Colon (tissue), 2 donors: ENCODE measurements around the gene TMEM245.

ENCODE experiments used
- FAIRE-seq: peaks from 2 replicates; lab custom pipeline; 2012; peaks lifted over from hg19 to GRCh38; lab: Jason Lieb, UNC
- donor health status: control.
- donor health status: control.

TMEM245 gene

DNA sequence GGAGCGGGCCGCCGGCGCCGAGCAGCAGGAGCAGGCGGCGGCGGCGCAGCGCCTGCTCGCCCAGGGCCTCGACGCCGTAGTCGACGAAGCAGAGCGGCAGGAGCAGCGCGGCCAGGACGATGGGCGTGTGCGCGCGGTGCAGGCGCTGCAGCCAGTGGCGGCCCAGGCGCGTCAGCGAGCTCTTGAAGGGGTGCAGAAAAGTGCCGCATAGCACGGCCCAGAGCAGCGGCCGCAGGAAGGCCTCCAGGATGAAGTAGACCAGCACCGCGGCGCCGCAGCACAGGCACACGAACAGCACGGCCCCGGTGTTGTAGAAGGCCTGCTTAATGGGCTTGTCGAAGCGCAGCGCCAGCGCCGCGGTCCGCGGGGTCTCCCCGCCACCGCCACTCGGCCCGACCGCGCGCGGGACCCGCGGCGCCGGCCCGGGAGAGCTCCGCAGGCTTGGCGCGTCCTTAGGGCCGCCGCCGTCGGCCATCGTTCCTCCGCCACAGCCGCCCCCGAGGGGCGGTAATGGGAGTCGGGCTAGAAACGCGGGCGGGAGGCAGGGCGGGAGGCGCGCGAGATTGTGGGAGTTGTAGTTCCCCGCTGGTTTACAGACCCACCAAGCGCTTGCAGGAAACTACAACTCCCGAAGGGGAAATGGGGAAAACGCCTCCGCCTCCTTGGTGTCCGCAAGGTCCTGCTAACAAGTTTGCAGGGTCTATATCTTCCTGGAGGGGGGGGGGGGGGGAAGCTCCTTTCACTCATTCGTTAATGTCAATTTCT, at the start of gene TMEM245:
TMEM245 (minus strand) TSS at position 509 of the 765 bp plus-strand sequence; CDS start at position 475, 34 bp downstream.
- no peak for FAIRE-seq

DNA sequence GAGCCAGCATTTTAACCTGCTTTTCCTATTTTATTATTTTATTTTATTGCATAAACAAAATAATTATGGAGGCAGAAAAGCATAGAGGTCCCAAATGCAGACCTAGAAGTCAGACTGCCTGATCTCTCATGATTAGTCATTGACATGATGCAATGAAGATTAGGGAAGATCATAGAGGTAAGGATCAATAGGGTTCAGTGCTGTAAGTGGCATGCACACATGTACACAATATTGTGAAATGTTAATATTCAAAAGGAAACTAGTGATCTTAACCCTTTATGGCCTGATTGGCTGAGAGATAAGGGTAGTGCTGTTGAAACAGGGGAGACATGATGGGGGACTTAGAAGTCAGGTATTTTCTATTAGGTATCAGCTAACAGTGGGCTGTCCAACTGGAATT, 48.4 kb upstream of the TMEM245 start:
- FAIRE-seq, result no peak

DNA sequence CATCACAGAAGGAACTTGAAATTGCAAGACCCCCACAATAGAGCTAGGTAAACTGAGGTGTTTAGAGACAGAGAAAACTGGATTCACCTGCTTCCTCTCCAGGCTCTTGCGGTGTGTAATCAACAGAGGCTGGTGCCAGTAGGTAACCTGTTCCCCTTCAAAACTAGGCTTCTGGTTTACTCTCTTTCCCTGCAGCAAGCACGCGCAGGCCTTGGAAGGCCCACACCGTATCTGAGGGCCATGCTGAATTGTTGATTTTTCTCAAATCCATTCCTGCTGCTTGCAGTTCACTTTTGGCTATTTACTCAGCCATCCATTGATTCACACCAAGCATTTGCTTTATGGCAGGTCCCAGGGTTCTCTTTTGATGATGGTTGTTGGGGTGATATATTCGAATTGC, 48.0 kb upstream of the TMEM245 start:
- no peak for FAIRE-seq

DNA sequence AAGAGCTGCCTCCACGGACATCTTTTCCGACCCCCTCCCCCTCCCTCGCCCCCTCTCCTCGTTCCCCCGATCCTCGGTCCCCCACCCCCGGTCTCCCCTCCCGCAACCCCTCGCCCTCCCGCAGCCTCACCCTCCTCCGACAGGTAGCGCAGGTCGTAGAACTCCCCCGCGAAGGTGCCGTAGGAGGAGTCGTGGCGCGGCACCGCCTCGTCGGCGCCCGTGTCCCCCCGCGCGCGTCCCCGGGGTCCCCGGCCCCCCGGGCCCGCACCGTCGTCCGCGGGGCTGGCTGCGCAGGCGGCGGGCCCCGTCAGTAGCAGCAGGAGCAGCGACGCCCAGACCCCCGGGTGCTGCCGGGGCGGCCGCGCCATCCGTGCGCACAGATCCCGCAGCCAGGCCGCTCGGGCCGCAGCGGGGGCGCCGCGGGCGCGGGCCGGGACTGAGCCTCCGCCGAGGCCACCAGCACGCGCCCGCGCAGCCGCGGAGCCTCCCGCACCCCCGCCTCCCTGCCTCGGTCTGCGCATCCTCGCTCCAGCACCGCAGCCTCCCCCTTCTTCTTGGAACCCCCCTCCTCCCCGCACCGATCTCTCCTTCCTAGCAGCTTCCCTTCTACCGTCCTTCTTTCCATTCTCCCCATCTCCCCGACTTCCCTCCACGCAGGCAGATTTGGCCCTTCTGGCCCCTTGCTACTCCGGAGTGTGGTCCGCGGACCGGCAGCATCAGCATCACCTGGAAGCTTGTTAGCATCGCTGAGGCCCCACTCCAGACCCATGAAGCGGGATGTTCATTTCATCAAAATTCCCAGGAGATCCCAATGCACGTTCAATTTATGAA, 47.2 kb upstream of the TMEM245 start, which contains the start of gene FRRS1L:
FRRS1L (minus strand) TSS at position 479 of the 831 bp plus-strand sequence; CDS start at position 368, 111 bp downstream.
- FAIRE-seq, result no peak

DNA sequence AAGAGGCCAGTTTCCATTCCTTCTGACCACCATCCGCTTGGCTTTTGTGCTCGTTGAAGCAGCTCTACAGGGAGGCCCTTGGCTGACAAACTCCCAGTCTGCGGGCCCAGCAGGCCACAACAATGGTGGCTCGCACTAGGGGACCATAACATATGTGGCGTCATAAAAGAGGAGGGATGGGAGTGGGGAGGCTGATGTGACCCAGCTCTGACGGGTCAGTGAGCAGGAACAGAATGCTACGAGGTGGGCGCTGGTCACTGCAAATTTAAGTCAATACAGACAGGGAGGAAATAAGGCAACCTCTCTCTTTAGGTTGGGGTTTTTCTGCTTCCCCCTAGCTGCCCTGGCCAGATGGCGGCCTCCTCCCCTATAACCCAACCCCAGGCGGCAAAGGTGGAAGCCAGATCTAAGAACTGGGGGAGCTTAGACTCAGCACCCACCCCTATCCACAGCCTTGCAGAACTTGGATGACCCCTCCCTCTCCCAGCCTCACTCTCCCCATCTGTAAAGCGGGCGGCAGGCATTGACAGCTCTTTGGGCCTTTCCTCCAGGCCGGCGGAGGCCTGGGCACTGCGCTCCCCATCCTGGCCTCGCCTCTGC, 46.5 kb upstream of the TMEM245 start:
- FAIRE-seq, result no peak

DNA sequence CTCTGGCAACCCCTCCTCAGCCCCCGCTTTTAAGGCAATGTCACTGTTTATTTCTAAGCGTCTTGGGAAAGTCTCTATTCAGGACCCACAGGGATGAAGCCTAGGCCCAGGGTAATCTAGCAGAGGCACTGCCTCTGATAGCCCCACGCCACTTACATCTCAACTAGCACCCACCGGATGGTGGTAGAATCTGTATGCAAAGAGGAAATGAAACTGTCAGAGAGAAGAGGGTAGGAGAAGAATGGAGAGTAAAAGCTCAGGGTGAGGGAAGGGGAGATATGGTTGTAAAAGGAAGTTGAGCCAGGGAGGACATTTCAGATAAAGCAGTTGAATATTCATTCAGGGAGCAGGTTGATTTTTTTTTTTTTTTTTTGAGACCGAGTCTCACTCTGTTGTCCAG, 44.3 kb upstream of the TMEM245 start:
- FAIRE-seq, result no peak

DNA sequence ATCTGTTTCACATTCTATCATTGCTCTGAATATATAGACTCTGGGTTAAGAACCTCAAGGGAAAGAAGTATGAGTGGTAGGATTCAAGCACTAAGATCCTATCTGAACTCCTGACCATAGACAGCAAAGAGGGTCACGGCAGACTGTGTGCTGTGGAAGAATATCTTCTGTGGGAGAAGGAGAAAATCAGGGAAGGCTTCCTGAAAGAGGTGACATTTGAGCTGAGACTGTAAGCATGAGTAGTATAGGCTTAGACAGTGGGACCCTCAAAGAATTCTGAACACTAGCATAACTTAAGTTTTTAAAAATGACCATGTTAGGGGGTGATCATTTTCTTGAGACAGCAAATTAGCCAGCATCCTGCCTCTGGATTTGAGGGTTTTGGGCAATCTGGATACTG, 43.4 kb upstream of the TMEM245 start:
- no peak for FAIRE-seq

DNA sequence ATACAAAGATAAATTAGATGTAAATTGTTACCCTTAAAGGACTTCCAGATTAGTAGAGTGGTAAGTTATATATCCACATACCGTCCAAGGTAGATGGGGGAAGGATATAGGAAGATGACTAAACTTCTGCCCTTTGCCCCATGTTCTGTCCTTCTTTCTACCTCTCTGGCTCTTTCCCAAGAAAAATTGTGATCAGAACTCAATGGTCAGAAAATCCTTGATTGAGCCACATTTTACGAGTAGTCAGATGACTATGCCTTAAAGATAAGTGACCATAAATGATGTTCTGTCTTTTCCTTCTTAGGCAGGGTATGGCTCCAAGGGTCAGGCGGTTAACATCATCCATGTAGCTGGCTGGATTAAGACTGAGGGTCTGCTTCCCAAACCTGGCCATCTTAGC, 42.9 kb upstream of the TMEM245 start:
- FAIRE-seq, result no peak

DNA sequence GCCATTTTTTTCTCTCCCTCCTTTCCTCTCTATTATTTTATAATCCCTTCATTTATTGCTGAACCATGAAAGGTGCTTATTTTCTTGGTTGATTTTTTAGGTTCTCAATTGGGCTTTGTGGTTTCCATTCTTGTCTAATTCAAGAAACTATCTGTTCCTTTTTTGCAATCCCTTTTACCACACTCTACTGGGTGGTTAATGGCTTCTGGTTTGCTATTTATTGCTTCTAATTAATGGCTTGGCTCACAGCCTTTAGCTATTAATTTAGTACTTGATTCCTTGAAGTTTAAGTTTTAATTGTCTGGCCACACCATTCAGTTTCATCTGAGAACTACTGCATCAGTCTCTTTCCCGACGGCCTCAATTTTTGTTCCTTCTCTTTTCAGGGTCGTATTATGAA, 41.7 kb upstream of the TMEM245 start:
- FAIRE-seq, result no peak

DNA sequence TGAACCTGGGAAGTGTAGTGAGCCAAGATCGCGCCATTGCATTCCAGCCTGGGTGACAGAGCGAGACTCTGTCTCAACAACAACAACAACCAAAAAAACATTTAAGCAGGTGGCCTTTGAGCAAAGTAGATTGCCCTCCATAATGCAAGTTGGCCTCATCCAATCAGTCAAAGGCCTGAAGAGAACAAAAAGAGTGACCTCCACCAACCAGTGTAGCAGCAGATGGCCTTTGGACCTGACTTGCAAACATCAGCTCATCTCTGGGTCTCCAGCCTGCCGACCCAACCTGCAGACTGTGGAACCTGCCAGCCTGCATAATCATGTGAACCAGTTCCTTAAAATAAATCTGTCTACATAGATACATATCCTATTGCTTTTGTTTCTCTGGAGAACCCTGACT, 39.8 kb upstream of the TMEM245 start:
- no peak for FAIRE-seq

DNA sequence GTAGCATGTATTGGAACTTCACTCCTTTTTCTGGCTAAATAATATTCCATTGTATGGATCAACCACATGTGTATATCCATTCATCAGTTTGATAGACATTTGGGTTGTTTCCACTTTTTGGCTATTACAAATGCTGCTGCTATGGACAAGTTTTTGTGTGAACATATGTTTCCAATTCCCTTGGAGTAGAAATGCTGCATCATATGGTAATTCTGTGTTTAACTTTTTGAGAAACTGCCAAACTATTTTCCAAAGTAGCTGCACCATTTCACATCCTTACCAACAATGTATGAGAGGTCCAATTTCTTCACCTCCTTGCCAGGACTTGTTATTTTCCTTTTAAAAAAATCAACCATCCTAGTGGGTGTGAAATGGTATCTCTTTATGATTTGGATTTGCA, 38.9 kb upstream of the TMEM245 start:
- FAIRE-seq, result no peak

DNA sequence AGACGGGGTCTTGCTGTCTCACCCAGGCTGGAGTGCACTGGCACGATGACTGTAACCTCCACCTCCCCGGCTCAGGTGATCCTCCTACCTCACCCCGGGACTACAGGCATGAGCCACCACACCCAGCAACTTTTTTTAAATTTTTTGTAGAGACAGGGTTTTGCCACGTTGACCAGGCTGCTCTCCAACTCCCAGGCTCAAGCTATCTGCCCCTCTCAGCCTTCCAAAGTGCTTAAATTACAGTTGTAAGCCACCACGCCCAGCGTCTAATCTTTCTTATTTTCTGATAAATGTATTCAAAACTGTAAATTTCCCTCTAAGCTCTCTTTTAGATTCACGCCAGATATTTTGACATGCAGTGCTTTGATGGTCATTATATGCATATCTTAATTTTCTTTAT, 37.0 kb upstream of the TMEM245 start:
- no peak for FAIRE-seq

DNA sequence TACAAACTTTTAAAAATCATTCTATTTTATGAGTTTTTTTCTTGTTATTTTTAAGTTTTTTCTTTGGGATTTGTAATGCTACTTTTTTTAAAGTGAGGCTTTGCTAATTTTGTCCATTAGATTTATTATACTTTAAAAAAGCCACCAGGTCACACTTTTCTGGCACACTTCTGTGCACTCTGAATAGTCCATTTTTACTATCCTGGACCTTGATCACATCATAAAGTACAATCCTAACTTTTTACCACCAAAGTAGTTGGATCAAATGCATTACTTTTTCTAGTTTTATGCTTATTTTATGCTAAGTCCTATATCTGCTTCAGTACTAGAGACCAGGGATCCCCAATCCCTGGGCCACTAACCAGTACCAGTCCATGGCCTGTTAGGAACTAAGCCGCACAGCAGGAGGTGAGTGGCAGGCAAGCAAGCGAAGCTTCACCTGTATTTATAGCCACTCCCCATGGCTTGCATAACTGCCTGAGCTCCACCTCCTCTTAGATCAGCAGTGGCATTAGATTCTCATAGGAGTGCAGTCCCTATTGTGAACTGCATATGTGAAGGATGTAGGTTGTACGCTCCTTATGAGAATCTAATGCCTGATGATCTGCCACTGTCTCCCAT, 31.3 kb upstream of the TMEM245 start:
- FAIRE-seq, result no peak

DNA sequence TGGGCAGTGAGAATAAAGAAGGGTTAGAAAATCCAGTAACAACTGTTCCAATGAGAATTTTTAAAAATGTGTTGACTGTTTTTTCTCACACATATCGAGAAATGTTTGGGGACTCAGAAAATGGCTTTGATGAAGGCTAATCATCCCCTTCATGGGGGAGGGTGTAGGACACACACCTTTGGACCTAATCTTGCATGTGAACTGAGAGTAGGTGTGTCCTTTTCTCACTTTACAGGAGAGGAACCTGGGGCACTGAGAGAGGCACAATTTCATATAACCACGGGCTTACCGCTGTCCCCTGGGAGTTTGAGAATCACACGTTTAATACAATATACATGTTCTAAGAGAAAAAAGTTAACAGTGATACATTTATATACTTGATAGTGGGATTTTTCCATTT, 30.0 kb upstream of the TMEM245 start:
- FAIRE-seq, result no peak

DNA sequence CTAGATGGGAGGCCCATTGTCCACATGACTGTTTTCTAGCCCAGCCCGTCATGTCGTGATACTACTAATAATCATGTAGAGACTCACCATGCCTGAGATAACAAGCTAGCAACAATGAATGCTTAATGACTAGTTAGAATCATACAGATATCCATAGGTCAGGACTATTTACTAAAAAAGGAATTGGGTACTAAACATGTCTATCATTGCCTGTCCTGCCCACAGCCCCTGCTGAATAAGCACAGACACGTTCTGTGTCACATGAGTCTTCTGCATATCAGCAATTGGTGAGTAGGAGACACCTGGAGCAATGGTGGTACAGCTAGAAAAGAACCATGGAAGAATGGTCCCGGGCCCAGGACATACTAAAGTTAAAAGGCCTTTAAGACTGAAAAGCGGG, 29.3 kb upstream of the TMEM245 start:
- FAIRE-seq, result no peak

DNA sequence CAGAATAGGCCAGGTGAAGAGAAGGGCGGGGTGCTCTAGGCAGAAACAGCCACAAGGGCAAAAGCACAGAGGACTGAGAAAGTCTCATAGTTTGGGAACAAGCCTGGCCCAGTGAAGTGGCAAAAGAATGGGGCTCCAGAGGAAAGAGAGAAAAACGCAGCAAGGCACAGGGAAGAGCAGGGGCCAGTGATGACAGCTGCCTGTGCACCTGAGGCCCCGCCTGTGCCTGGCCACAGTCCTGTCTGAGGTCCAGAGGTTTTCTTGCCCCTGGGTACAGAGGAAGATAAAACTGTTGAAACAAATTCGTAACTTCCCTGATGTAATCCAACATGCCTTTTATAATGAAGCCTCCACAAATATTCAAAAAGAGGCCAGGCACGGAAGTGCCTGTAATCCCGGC, 25.3 kb upstream of the TMEM245 start:
- FAIRE-seq, result no peak

DNA sequence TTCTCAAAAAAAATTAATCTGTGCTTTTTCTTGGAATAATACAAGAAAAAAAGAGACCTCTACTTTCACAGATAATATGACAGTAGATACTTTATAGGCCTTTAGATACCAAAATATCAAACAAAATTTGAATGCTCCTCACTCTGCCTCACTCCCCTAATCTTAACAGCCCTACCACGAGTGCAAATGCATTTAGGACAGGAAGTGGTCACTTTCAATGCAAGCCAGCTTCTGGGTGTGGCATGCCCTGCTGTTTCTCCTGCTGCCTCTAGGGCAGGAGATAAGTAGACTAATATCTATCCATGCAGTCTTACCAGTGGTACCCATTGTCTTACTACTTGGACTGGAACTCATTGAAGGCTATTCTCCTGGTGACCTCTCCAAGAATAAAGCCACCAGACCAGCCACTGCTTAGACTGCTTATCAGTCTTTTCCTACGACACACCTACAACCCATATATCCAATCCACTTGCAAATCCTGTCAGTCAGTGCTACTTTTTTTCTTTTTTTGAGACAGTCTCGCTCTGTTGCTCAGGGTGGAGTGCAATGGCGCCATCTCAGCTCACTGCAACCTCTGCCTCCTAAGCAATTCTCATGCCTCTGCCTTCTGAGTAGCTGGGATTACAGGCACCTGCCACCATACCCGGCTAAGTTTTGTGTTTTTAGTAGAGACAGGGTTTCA, 24.3 kb upstream of the TMEM245 start:
- no peak for FAIRE-seq

DNA sequence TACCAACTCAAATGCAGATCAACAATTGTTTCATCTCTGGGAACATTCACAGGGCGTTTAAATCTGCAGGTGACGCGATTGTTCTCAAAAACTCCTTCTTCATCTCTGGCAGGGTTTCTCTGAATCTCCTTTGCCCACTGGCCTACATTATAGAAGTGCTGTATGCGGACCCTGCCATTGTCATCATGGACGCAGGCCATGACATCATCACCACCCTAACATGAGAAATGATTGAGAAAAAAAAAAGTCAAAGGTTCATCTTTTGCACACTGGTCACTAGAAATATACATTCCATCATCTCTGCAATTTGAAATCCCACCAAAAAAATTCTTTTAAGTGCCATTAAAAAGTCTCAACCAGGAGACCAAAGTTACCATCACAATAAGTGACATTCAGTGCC, 21.6 kb upstream of the TMEM245 start:
- no peak for FAIRE-seq

DNA sequence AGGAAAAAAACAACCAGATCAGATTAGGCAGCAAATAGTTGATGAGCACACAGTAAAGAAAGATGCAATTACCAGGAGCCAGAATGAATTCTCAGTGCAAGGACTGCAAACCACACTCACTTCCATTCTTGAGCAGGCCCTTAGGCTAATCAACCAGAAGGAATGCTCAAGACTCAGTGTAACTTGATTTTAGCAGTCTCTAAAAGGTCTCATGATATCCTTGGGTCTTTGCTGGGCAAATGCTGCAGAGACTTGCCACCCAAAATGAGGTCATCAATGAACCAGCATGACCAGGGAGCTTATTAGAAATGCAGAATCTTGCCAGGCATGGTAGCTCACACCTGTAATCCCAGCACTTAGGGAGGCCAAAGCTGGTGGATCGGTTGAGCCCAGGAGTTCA, 20.1 kb upstream of the TMEM245 start:
- FAIRE-seq, result no peak

DNA sequence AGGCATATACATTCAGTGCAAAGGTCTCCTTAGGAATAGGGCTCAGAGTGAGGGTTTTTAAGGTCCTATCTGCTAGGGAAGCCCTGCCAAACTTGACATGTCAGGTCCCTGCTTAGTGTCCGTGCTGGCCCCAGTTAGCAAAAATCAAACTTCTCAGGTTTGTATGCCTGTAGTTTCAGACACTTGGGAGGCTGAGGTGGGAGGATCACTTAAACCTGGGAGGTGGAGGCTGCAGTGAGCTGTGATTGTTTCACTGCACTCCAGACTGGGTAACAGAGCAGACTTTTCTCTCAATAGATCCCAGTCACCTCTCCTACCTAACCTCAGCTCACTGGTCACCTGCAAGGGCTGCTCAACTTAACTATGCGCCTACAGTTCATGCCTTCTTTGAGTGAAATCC, 18.7 kb upstream of the TMEM245 start:
- FAIRE-seq, result no peak

DNA sequence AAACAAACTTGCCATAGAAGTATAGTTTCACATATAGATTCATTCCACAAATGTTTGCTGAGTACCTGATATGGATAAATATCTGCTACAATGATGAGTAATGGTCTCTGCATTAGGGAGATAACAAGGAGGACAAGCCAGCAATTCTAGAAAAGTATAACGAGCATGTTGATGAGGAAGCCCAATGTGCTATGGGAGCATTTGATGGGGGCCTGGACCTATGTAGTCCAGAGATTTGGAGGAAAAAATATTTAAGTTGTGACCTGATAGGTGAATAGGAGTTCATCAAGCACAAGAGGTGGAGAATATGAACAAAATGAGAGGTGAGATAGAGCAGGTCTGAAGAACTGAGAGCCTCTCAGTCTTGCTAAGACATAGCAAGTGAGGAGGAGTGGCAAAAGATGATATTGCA, 14.4 kb upstream of the TMEM245 start:
- no peak for FAIRE-seq

DNA sequence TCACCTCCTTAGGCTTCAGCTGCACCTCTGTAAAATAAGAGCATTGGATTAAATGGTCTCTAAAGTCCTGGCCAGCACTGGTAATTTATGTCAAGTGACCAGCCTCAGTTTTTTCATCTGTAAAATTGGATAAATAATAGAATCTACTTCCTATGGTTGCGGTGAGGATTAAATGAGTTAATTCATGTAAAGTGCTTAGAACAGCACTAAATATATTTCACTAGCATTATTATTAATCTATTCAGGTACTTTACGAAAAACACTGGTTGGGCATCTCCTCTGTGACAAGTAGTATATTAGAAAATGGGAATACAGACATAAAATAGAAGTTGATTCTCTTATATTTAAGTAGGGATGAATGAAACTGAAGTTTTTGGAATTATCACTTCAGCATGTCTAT, 13.8 kb upstream of the TMEM245 start:
- FAIRE-seq, result no peak
